Bladder microvascular endothelial cell (primary cell): Measurements from ENCODE around the gene MC5R. TPM values are rescaled to one million over a fixed set of nuclear protein-coding genes. Genes with fewer than 3 reads are reported as not detected.

Experiments
- total RNA-seq: library from RNA; depleted of rRNA; stranded (reverse); fragments of >200 nt; gene quantifications from 2 replicates; pipeline ENCODE4 v1.2.3, GENCODE V29; 2014

MC5R gene
- total RNA-seq, result not detected in 2 replicates

DNA sequence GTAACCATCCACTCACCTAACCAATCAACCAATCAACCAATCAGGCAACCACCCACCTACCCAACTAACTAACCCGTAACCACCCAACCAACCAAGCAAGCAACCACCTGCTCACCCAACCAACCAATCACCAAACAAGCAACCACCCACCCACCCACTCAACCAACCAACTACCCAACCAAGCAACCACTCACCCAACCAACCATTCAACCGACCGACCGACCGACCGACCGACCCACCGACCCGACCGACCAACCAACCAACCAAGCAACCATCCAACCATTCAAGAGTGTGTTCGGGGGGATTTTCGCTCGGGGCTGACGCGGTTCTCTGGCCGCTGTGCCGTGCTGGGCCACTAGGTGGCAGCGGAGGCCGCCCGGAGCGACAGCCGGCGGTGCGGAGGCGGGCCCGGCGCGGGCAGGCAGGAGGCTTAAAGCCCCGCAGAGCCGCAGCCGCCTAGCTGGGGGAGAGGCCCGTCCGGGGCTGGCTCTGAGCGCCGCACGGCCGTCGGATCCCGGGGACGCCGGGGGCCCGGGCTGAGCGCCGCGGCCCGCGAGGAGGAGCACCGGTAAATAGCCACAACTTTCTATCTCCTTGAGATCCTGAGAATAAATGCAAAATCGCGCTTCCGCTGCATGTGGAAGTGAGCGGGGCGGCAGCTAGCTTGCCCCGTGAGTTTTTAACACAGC, at the start of gene MC5R:
MC5R (plus strand) TSS at position 443 of the 689 bp plus-strand sequence. CDS start 1,617 bp downstream, outside the sequence.

Other genes with a start within 250 kb of the MC5R start
- 11.5 and 38.9 TPM in 2 replicates for gene FAM210A, start 97.6 kb upstream of the MC5R start, total RNA-seq
- 10.5 and 33.8 TPM in 2 replicates for gene RNMT, start 97.5 kb upstream of the MC5R start, total RNA-seq
- gene MC2R, start 91.4 kb downstream of the MC5R start, total RNA-seq, result not detected in 2 replicates